GM18502 (cell line): Measurements from ENCODE around the gene APOM.

Experiments used
- ATAC-seq: cut with Tn5 transposase; IDR thresholded peaks from one replicate; pipeline ENCODE4 v1.9.1; 2021; ENCODE audit warnings: mild to moderate bottlenecking; ENCODE audit not compliant: unreplicated experiment, poor library complexity

APOM gene

DNA sequence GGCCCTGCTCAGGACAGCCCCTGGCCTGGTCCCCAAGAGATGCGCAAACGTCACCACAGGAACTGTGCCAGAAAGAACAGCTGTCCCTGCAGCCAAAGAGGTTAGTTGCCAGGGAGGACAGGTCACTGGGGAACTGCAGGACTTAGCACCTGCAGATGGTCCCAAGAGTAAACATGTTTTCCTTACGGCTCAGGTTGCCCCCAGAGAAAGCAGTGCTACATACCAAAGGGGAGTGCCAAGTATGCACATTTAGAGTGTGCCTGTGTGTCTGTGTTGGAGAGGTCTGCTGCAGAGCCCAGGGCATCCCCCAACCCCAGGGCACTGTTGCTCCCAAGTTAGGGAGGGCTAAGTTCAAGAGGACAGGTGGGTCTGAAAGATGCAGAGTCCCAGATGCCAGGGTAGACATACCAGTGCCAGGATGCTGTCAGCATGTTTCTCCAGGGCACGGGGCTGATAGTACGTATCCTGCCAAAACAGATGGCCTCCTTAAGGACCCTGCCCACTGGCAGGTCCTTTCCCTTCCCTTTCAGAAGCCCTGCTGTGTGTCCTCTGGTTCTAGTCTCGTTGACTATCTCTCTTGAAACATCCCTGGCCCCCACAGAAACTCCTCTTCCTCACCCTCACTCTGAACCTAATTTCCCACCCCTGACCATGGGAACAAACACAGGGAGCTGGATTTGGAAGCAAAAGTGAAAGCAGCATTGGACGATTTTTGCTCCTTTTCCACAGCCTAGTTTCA, 46.1 kb downstream of the APOM start:
- ATAC-seq = no peak

DNA sequence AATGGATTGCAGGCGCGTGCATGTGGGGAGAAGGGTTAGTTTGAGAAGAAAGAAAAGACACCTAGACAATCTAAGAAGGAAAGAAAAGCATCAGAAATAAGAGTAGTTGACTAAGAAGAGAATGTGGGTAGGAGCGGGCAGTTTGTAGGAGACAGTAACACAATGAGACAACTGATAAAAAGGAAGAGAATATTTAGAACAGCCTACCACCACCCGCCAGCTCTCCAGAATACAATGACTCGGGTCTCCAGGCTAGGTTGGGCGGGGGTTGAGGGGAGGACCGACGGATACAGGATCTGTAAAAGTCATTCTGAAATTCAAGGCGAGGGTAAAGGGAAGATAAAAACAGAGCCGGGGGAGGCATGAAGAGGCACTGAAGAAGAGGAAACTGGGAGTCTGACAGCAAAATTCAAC, 46.7 kb downstream of the APOM start:
- ATAC-seq = no peak

DNA sequence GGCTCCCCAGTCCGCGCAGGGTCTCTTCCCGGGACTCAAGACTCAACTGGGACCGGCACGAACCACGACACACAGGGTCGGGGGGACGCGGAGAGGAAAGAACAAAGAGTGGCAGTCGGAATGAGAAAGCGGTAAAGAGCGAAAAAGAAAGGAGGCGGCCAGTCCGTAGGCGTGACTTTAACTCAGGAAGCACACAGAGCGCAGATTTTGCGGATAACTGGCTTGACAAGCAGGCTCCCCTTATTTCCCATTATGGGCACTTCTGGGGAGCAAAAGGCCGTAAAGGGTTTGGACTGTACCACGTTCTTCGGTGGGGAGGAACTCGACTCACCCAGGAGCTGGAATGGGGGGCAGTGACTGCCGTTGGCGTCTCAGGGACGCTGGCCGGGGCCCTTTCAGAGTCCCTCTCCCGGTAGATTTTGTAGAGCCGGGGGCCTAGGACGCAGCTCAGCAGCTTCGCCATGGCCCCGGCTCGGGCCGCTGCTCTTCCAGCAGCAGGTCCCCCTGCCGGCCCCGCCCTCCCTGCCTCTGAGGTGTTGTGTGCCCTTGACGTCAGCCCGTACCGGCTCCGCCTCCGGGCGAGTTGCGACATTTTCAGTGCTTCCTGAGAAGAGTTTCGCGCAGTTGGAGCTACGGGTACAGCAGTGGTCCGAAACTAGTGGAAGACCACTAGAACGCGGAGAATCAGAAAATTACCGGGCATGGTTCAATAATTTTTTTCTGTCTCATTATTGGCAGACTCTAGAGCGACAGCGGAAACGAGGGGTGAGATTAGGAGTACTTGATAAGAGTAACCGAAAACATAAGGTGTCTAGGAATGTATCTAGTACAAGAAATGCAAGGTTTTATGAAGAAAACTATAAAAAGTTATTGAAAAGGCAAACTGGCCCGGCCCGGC, 47.4 kb downstream of the APOM start, which contains the start of gene ABHD16A:
ABHD16A (minus strand) TSS at position 506 of the 898 bp plus-strand sequence; CDS start at position 463, 43 bp downstream.
- ATAC-seq = peak; percentile 90

DNA sequence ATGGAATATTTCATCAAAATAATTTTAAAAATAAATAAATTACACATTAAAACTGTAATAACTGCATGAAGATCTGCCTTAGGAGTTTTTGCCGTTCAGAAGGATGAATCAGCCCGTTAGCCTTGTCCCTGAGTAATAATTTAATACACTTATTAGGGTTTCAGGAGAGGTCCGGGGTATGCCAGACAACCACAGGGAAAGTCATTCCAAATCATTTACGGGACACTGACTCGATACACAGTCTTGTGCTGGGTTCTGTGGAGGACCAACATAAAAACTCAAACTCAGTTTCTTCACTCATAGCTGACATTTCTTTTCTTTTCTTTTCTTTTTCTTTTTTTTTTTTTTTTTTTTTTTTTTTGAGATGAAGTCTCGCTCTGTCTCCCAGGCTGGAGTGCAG, 50.2 kb downstream of the APOM start:
- no peak for ATAC-seq

DNA sequence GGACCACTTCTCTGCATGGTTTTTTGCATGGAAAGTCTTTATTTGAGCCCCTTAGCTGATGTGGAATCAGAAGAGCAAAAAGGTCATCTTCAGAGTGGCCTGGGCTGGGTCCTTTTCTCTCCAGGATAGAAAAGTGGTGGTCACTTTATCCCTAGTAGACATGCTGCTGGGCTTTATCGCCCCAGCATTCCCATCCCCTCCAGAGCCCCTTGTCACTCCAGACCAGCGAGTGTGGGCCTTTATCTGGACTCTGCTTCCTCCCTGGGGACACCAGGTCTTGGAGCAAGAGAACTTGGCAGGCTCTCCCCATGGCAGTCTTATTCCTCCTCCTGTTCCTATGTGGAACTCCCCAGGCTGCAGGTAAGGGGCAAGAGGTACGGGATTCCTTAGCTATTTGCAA, 50.9 kb downstream of the APOM start, which contains the start of gene LY6G6F:
LY6G6F (plus strand) TSS at position 268 of the 400 bp plus-strand sequence; CDS start at position 309, 41 bp downstream.
- ATAC-seq = no peak

DNA sequence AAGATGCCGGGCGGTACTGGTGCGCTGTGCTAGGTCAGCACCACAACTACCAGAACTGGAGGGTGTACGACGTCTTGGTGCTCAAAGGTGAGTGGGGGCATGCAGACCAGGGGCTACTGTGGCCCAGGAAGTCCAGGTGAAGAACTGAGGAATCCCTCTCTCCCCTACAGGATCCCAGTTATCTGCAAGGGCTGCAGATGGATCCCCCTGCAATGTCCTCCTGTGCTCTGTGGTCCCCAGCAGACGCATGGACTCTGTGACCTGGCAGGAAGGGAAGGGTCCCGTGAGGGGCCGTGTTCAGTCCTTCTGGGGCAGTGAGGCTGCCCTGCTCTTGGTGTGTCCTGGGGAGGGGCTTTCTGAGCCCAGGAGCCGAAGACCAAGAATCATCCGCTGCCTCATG, 52.0 kb downstream of the APOM start:
- ATAC-seq = no peak
